ENCODE data around the gene TMEM266. TPM values are rescaled to one million over a fixed set of nuclear protein-coding genes. Genes with fewer than 3 reads are reported as not detected.
A peak's percentile ranks its signal among the peaks of the same experiment; 100 is the strongest.

The TMEM266 gene
- total RNA-seq, 4 donors from 2014 or later = 1.4 to 3.1 (median 2.3) TPM

GRCh38 chr15:76127880-76128279, 68.1 kb downstream of the TMEM266 start:
- no peak for TF ChIP-seq EP300 (IDR thresholded peaks at IDR 0.05)
- TF ChIP-seq POLR2AphosphoS5 (IDR thresholded peaks at IDR 0.05) = no peak
- TF ChIP-seq, protein P1, sequence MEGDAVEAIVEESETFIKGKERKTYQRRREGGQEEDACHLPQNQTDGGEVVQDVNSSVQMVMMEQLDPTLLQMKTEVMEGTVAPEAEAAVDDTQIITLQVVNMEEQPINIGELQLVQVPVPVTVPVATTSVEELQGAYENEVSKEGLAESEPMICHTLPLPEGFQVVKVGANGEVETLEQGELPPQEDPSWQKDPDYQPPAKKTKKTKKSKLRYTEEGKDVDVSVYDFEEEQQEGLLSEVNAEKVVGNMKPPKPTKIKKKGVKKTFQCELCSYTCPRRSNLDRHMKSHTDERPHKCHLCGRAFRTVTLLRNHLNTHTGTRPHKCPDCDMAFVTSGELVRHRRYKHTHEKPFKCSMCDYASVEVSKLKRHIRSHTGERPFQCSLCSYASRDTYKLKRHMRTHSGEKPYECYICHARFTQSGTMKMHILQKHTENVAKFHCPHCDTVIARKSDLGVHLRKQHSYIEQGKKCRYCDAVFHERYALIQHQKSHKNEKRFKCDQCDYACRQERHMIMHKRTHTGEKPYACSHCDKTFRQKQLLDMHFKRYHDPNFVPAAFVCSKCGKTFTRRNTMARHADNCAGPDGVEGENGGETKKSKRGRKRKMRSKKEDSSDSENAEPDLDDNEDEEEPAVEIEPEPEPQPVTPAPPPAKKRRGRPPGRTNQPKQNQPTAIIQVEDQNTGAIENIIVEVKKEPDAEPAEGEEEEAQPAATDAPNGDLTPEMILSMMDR (IDR thresholded peaks at IDR 0.05) = no peak
- no peak for TF ChIP-seq POLR2A (IDR thresholded peaks at IDR 0.05)

GRCh38 chr15:76134537-76134936, 74.8 kb downstream of the TMEM266 start:
- 88% methylated on average over 1 of the region's 1 CpG for WGBS
- Histone ChIP-seq H3K27ac (no peak overlapping the region), H3K27me3 (no peaks in the 10 kb centered on the region), H3K36me3 (no peaks in the 10 kb centered on the region), H3K9me3 (no peaks in the 10 kb centered on the region), H3K4me3 (no peak overlapping the region), H3K4me1 (peaks cover 4% of the 10 kb centered on the region)
- no peak for DNase-seq (ENCODE audit: low spot score in 2 of 2)
- TF ChIP-seq, protein P1 (IDR thresholded peaks at IDR 0.05) = no peak
- TF ChIP-seq POLR2A (IDR thresholded peaks at IDR 0.05) = no peak
- TF ChIP-seq EP300 (IDR thresholded peaks at IDR 0.05) = no peak
- no peak for TF ChIP-seq POLR2AphosphoS5 (IDR thresholded peaks at IDR 0.05)

More at GRCh38 chr15:76127880-76128279, 68.1 kb downstream of the TMEM266 start:
- 59% methylated on average over 4 of the region's 4 CpGs for WGBS
- Histone ChIP-seq H3K27ac (no peak overlapping the region), H3K4me1 (no peaks in the 10 kb centered on the region), H3K4me3 (no peak overlapping the region), H3K36me3 (no peaks in the 10 kb centered on the region), H3K9me3 (no peaks in the 10 kb centered on the region), H3K27me3 (peaks cover 3% of the 10 kb centered on the region)
- no peak for DNase-seq (ENCODE audit: low spot score in 2 of 2)

- no peaks in the 10 kb centered on the region for H3K27me3 ChIP-seq
- peaks cover 14% of the 10 kb centered on the region for H3K4me1 ChIP-seq
- WGBS = 93% methylated on average over 2 of the region's 2 CpGs
- TF ChIP-seq, protein P1 (IDR thresholded peaks at IDR 0.05) = no peak
- no peak for TF ChIP-seq POLR2A (IDR thresholded peaks at IDR 0.05)
- TF ChIP-seq POLR2AphosphoS5 (IDR thresholded peaks at IDR 0.05) = no peak
- TF ChIP-seq EP300 (IDR thresholded peaks at IDR 0.05) = no peak
- no peaks in the 10 kb centered on the region for H3K9me3 ChIP-seq
- no peak overlapping the region for H3K4me3 ChIP-seq
- DNase-seq (ENCODE audit: low spot score in 2 of 2) = no peak
- H3K36me3 ChIP-seq = no peaks in the 10 kb centered on the region
- no peak overlapping the region for H3K27ac ChIP-seq
Observed at GRCh38 chr15:76135516-76135915, 75.7 kb downstream of the TMEM266 start.

- 64% methylated on average over 5 of the region's 5 CpGs for WGBS
- Histone ChIP-seq H3K4me1 (peaks cover 14% of the 10 kb centered on the region), H3K4me3 (no peak overlapping the region), H3K27ac (no peak overlapping the region), H3K9me3 (no peaks in the 10 kb centered on the region), H3K27me3 (no peaks in the 10 kb centered on the region), H3K36me3 (no peaks in the 10 kb centered on the region)
- TF ChIP-seq EP300 (IDR thresholded peaks at IDR 0.05) (no peak), POLR2AphosphoS5 (IDR thresholded peaks at IDR 0.05) (no peak), POLR2A (IDR thresholded peaks at IDR 0.05) (no peak)
- TF ChIP-seq, protein P1 (IDR thresholded peaks at IDR 0.05) = no peak
- no peak for DNase-seq (ENCODE audit: low spot score in 2 of 2)
Observed at GRCh38 chr15:76138436-76138835, 78.7 kb downstream of the TMEM266 start.

DNA sequence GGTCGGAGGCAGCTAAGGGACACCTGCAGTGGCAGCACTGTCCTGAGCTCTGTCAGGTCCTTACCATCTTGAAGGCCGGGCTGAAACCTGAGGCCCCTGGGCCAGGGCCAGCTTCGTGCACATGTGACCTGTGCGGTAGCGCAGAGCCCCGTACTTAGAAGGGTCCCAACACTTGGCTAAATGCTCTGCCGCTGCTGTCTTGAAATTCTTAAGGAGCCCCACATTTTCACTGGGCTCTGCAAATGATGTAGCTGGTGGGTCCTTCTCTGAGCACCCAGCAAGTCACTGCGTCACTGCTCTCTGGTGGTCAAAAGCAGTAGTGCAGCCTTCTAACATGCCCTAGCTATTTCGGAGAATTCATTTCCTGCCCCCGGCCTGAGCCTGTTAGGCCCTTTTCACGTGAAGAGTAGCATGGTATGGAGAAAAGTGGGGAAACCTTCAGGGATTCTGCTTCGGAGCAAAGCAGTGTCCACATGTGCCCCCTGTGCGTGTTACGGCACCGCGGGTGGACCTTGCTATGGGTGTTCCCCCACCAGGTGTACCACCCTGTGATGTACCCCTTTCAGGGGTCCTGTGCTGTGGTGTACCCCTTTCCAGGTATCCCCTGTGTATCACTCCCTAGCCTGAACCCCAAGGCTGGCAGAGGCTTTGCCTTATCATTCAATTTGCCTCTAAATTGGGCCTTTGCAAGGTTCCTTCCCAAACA, 79.7 kb downstream of the TMEM266 start:
- Histone ChIP-seq H3K4me1 (peaks cover 14% of the 10 kb centered on the region), H3K36me3 (no peaks in the 10 kb centered on the region), H3K4me3 (no peak overlapping the region), H3K27ac (no peak overlapping the region), H3K27me3 (no peaks in the 10 kb centered on the region), H3K9me3 (no peaks in the 10 kb centered on the region)
- peak in 1 of 2 donors; percentile 89 for DNase-seq (ENCODE audit: low spot score in 2 of 2)
- 19% methylated on average over 12 of the region's 16 CpGs for WGBS
- TF ChIP-seq POLR2A (IDR thresholded peaks at IDR 0.05) (no peak), POLR2AphosphoS5 (IDR thresholded peaks at IDR 0.05) (no peak), EP300 (IDR thresholded peaks at IDR 0.05) (no peak)
- TF ChIP-seq, protein P1 (IDR thresholded peaks at IDR 0.05) = peak; percentile 82 to 95

Measured in suprapubic skin (tissue), 4 donors.